ENCODE measurements around the gene AP3S2.

DNA sequence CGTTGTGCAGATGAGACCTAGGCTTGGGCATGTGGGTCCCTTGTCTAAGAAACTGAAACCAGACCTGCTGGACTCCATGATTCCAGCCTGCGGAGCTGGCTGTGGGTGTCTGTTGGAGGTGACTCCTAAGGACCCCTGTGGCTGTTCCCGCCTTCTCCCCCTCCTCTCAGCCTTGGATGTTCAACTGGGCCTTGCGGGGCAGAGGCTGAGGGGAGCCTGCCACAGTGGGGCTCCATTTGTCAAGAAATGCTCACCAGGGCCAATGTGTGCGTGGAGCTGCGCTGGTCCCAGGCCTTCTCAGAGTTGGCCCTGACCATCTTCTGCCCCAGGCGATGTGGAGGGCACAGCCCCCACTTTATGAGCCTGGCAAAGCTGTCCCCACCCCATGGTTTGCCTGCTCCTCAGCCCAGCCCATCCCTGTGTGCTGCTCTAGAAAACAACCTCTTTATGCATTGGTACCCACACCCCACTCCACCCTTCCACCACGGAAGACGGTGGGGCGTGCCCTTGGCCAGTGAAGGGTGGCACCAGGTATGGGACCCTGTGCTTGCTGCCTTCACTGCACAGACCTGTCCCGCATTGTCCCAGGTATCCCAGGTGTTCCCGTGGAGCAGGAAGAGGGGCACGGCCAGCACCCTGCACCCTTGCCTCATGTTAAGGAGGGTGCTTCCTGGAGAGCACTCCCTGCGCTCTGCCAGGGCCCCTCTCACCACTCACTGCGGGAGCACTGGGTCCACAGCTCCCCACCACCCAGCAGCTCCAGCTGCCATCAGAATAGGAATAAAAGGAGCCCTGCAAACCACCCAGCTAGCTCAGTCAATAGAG is 109.7 kb downstream of the AP3S2 start:
- no peak for TF ChIP-seq ZNF274 (IDR thresholded peaks at IDR 0.05; ENCODE audit: low read depth, low read length)
- TF ChIP-seq YY1 (IDR thresholded peaks at IDR 0.05; ENCODE audit: insufficient read depth, insufficient read length): no peak
- no peak for TF ChIP-seq SUZ12 (IDR thresholded peaks at IDR 0.05; ENCODE audit: extremely low read depth, insufficient read depth, insufficient read length)

Measured in NT2/D1 (cell line).